ENCODE results near the gene CNKSR1.

The CNKSR1 gene

GRCh38 chr1:26159743-26160039 lies 17.6 kb upstream of the CNKSR1 start:
- no peak for DNase-seq (ENCODE audit: low read depth in 2 of 2, low spot score in 1 of 2)

GRCh38 chr1:26160527-26161414 lies 16.5 kb upstream of the CNKSR1 start:
- DNase-seq (ENCODE audit: low read depth in 2 of 2, low spot score in 1 of 2) = no peak

DNA sequence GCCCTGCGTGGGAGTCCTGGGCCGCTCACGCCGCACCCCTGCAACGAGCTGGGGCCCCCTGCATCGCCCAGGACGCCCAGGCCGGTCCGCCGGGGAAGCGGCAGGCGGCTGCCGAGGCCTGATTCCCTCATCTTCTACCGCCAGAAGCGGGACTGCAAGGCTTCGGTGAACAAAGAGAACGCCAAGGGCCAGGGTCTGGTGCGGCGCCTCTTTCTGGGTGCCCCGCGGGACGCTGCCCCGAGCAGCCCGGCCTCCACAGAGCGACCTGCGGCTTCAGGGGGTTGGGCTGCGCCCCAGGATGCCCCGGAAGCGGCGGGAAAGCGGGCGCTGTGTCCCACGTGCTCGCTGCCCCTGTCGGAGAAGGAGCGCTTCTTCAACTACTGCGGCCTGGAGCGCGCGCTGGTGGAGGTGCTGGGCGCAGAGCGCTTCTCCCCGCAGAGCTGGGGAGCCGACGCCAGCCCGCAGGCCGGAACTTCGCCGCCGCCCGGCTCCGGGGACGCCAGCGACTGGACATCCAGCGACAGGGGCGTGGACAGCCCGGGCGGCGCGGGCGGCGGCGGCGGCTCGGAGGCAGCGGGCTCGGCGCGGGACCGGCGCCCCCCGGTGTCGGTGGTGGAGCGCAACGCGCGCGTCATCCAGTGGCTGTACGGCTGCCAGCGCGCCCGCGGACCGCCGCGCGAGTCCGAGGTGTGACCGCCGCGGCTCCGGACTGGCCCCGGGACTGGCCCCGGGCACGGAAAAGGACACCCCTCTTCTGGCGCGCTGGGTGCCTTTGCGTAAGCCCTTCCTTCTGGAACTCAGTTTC lies 15.7 kb upstream of the CNKSR1 start:
- no peak for DNase-seq (ENCODE audit: low read depth in 2 of 2, low spot score in 1 of 2)

DNA sequence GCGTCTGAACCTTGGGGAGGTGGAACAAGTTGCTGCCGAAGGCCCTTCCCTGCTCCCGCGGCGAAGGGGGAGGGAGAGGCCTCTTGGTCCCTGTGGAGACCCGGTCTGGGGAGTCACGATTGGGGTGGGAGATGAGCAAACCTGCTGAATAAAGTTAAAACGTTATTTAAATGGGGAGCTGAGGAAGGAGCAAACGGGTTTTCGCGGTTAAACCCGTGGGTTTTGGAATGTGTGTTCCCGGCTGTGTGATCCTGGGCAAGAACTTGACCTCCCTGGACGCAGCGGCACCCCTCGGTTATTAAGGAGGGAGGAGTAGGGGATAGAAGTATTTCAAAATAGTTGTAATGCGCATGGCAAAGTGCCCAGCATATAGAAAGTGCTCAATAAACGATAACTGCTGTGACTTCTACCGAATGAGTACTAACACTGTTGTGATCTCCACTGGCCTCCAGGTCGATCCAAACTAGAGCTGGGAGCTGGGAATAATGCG lies 15.0 kb upstream of the CNKSR1 start:
- no peak for DNase-seq (ENCODE audit: low read depth in 2 of 2, low spot score in 1 of 2)

GRCh38 chr1:26163684-26164035 lies 13.6 kb upstream of the CNKSR1 start:
- DNase-seq (ENCODE audit: low read depth in 2 of 2, low spot score in 1 of 2) = no peak

DNA sequence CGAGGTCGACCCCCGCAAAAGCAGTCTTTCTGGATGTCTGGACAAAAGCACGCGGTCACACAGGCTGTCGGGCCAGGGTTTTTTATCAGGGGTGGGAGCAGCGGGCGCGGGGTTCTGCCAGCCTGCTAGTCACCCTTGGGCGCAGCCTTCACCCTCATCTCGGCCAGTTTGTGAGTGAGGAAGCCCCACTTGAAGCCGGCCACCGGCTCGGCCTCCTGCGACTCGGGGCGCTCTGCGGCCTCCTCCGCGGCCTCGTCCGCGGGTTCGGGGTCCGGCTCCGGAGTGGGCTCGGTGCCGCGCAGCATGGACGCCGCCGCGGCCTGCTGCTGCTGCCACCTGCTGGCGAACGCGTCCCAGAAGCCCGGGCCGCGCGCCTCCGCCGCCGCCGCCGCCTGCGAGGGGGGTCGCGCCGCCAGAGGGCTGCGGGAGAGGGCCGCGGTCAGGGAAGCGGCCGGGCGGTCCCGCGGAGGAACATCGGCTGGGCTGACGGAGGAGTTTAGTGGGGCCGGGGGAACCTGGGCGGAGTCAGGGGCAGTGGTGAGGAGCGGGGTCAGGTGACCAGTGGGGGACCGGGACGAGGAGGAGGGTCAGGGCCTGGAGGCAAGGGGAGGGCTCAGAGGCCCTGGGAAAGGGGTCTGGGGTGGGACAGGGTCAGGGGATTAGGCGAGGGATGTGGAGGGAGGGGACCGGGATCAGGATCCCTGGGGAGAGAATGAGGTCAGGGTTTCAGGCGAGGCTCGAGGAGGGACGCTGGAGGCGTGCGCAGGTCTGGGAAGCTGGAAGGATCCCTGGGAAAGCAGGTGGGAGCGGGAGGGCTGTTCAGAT lies 13.0 kb upstream of the CNKSR1 start:
- no peak for DNase-seq (ENCODE audit: low read depth in 2 of 2, low spot score in 1 of 2)

DNA sequence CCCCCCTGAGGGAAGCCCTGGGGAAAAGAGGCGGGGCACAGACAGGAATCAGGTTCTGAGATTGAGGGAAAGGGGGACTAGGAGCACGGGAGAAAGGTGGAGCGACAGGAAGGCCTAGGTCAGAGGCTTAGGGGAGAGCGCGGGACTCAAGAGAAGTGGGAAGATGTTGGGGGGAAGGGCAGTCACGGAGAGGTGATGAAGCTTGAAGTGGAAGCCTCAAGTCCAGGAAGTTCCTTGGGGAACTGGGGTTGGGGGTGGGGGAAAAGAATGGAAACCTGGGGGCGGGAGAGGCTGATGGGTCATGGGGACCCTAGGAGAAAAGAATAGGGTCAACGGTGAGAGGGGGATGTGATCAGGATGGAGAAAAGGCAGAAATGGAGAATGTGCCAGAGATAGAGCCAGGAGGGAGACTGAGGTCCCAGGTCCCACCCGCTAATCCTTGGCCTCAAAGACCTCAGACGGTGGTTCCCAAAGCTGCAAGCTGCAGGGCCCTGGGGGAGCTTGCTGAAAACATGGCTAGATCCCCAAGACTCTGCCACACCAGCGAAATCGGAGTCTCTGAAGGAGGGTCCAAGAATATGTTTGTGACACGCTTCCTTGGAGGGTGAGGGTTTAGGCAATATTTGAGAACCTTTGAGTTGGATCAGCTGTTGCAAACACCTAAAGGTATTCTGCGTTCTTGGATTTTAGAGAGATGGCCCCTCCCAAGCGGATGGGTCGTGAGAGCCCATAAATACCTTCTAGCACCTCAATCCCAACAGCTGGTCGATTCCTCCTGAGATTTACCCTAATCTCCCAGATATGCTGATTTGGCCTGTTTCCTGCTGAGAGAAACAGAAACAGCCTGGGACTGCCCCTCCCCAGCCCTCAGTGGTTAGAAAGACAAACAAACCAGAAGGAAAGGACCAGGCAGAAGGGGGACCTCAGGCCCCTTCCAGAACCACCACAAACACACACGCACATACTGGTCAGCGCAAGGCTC lies 12.1 kb upstream of the CNKSR1 start:
- DNase-seq (ENCODE audit: low read depth in 2 of 2, low spot score in 1 of 2) = no peak

DNA sequence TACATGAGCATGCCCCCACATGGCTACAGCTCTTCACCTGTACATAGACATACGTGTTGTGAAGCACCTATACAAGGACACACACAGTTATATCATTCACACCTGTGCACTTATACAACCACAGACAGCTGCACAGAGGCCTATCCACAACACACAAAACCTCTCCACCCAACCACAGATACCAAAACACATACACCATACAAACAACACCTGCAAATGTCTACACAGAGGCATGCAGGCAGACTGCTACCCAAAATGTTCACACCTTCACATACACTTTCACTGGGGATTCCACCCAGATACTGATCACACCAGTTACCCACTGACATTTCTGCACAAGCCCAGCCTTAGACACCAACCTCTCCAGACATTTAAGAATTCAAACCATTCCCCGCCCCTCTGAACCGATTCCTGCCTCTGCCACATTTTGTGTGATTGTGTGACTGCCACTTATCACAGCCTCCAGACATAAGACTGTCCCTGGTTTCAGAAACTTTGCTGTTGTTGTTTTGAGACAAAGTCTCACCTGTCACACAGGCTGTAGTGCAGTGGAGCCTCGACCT lies 10.5 kb upstream of the CNKSR1 start:
- DNase-seq (ENCODE audit: low read depth in 2 of 2, low spot score in 1 of 2) = no peak

DNA sequence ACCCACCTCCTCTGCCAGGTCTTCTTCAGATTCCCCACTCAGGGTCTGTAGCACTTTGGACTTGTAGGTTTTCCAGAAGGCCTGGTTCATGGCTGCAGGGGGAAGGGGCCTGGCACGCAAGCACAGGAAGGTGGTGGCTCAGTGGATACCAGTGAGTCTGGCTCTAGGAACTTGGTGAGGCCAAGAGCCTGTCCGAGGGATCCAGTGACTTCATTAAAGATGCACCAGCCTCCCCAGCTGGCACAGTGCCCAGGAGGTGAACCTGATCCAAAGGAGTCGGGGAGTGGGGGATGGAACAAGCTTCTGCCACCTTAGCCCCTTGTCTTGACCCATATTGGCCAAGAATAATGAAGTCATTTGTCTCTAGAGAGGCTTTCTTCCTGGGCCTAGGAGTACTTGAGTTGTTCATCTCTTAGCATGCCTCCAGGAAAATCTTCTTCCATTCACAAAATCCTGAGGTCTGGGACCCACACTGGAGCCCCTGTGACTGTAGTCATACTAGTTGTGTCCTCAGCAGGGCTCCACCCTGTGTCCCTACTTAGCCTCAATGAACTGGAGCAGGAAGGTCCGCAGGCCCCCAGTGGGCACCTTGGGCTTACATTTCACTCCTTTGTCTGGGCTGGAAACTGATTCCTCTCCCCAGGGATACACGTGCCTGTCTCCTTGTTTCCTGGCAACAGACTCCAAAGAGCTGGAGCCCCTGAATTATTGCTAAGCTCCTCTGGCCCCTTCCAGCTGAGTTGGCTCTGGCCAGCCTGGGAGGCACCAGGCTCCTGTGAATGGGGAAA lies 8.7 kb upstream of the CNKSR1 start, which contains the start of gene C1orf232:
Gene C1orf232, minus strand, starts transcription at position 554 of the 788 bp plus-strand sequence. Its CDS starts 464 bp downstream, at position 90.
- no peak for DNase-seq (ENCODE audit: low read depth in 2 of 2, low spot score in 1 of 2)

GRCh38 chr1:26169198-26169554 lies 8.1 kb upstream of the CNKSR1 start:
- no peak for DNase-seq (ENCODE audit: low read depth in 2 of 2, low spot score in 1 of 2)

GRCh38 chr1:26169669-26170471 lies 7.4 kb upstream of the CNKSR1 start, which contains the start of gene ZNF593:
Gene ZNF593, plus strand, starts transcription at chr1:26169908. Its CDS starts 76 bp downstream, at chr1:26169984.
- peak; percentile 70 to 75 for DNase-seq (ENCODE audit: low read depth in 2 of 2, low spot score in 1 of 2)

DNA sequence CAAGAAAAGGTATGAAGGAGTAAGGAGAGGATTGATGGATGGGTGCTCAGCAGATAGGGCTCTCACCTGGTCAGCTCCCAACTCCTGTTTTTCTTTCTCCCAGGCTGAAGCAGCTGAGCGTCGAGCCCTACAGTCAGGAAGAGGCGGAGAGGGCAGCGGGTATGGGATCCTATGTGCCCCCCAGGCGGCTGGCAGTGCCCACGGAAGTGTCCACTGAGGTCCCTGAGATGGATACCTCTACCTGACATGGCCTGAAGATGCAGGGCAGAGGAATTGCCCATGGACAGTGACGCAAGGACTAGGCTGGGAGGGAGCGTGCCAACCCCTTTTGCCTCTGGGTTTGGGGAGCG lies 6.8 kb upstream of the CNKSR1 start:
- no peak for DNase-seq (ENCODE audit: low read depth in 2 of 2, low spot score in 1 of 2)

DNA sequence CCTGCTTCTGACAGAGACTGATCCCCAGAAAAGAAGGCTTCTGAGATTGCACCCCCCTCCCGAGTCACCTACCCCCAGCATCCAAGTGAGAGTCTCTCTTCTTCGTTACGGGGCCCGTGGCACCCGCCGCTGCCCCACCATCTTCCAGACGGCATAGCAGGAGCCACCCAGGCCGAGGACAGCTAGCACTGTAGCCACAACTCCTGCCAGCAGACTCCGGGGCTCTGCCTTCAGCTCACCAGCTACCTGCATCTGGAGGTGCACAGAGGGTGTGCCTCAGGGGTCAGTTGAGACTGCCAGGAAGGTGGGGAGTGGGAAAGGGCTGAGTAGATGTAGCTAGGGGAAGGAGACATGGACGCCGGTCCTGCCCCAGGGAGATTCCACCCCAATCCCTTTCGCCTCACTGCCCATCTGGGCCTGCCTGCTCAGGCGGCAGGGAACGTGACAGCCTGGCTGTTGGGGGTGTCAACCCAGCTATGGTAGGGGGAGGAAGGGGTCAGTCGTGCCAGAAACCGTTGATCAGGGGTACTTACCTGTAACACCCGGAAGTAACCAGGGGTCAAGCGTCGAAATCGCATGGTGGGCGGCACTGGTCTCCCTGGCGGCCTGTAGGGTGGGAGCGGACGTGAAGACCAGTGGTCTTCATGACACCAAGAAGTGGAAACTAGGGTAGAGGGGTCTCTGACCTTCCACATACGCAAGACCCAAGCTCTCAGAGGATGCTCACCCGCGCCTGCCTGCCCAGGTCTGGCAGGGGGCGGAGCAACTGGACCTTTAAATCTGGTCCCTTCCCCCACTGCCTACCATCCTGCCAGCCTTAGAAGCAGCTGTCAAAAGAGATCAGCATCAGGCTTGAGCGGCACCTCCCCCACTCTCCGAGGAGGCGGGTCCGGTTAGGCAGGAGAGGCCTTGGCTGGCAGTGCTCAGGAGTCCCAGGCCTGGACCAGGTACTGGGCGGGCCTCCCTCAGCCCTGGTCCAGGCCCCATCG lies 5.9 kb upstream of the CNKSR1 start, which contains the start of gene ZNF593OS:
Gene ZNF593OS, minus strand, starts transcription at position 749 of the 989 bp plus-strand sequence. Its CDS starts 171 bp downstream, at position 578.
- no peak for DNase-seq (ENCODE audit: low read depth in 2 of 2, low spot score in 1 of 2)

DNA sequence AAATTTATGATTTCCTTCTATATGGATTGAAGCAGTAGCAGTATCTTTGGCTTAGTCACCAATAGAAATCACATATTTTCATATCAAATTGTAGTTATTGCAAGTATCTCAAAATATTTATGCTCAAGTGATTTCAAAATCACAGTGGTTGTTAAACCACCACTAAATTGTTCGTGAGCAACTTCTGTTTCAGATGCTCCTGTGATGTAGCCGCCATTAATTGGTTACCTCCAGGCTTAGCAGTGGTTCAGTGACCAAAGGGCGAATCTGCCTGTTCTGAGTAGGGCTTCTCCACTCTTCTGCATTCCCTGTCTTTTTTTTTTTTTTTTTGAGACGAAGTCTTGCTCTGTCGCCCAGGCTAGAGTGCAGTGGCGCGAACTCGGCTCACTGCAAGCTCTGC lies 1.9 kb upstream of the CNKSR1 start:
- no peak for DNase-seq (ENCODE audit: low read depth in 2 of 2, low spot score in 1 of 2)

GRCh38 chr1:26180010-26180506 lies 2.8 kb downstream of the CNKSR1 start:
- no peak for DNase-seq (ENCODE audit: low read depth in 2 of 2, low spot score in 1 of 2)

- no peak for DNase-seq (ENCODE audit: low read depth in 2 of 2, low spot score in 1 of 2)
Measured at GRCh38 chr1:26181586-26182382, 4.5 kb downstream of the CNKSR1 start.
